HCT116 (cell line): ENCODE data around the gene ARHGEF25.
"Not testable (repeated sequence)": the region's sequence is repeated elsewhere in the genome, so short reads cannot be mapped to it uniquely, and the experiment has no call there.

Source experiments
- EGR1 ChIP-seq: IDR thresholded peaks from 2 replicates; pipeline ENCODE4 v1.6.1; 2012; ENCODE audit warnings: low read depth
- SRF ChIP-seq: IDR thresholded peaks from 2 replicates; pipeline ENCODE4 v1.6.1; 2012; ENCODE audit warnings: low read depth
- TF ChIP-seq, protein P1 (sequence below), 3 experiments: fragments of 200-600 bp in 1 of 3; sonication (generic) in 1 of 3; IDR thresholded peaks in 2 of 3; conservative IDR thresholded peaks in 1 of 3; 2 replicates each; pipeline ENCODE4 v1.5.1; 2012 to 2017; ENCODE audit warnings: low read depth in 2 of 3, low read length in 2 of 3, antibody characterized with exemption in 1 of 3, borderline replicate concordance in 1 of 3, control low read depth in 1 of 3, mild to moderate bottlenecking in 1 of 3, mixed read lengths in 1 of 3, mixed run types in 1 of 3, moderate library complexity in 1 of 3; ENCODE audit not compliant: insufficient read depth in 1 of 3

DNA sequence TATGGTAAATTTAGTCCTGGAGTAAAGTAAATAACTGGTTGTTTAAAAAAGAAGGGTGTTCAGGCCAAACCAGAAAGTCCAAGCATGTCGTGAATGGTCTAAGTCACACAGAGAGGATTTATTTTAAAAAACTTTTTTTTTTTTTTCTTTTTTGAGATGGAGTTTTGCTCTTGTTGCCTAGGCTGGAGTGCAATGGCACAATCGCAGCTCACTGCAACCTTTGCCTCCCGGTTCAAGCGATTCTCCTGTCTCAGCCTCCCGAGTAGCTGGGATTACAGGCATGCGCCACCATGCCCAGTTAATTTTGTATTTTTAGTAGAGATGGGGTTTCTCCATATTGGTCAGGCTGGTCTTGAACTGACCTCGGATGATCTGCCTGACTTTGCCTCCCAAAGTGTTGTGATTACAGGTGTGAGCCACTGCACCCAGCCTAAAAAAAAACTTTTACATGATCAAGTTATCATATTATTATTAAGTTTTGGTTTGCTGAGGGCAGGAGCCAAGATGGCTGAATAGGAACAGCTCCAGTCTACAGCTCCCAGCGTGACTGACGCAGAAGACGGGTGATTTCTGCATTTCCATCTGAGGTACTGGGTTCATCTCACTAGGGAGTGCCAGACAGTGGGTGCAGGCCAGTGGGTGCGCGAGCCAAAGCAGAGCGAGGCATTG lies 34.9 kb downstream of the ARHGEF25 start:
- not testable (repeated sequence) for TF ChIP-seq EGR1, SRF
- TF ChIP-seq, protein P1, sequence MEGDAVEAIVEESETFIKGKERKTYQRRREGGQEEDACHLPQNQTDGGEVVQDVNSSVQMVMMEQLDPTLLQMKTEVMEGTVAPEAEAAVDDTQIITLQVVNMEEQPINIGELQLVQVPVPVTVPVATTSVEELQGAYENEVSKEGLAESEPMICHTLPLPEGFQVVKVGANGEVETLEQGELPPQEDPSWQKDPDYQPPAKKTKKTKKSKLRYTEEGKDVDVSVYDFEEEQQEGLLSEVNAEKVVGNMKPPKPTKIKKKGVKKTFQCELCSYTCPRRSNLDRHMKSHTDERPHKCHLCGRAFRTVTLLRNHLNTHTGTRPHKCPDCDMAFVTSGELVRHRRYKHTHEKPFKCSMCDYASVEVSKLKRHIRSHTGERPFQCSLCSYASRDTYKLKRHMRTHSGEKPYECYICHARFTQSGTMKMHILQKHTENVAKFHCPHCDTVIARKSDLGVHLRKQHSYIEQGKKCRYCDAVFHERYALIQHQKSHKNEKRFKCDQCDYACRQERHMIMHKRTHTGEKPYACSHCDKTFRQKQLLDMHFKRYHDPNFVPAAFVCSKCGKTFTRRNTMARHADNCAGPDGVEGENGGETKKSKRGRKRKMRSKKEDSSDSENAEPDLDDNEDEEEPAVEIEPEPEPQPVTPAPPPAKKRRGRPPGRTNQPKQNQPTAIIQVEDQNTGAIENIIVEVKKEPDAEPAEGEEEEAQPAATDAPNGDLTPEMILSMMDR (IDR thresholded peaks at IDR 0.05 in 2 of 3, conservative IDR thresholded peaks at IDR 0.05 in 1 of 3; ENCODE audit: borderline replicate concordance in 1 of 3, insufficient read depth in 1 of 3, low read depth in 2 of 3, low read length in 2 of 3): not testable (repeated sequence)
